Medulla oblongata (tissue), 1 donor: ENCODE measurements around the gene ZNF862.
"Not testable (repeated sequence)": the region's sequence is repeated elsewhere in the genome, so short reads cannot be mapped to it uniquely, and the experiment has no call there.

Source experiments
- DNase-seq: peaks from one replicate; pipeline ENCODE4 v3.0.0-alpha.2; 2015; ENCODE audit errors: extremely low spot score

The ZNF862 gene

GRCh38 chr7:149879766-149880637 is 41.8 kb downstream of the ZNF862 start:
- DNase-seq = no peak

- DNase-seq = peak; percentile 89
These were observed 42.6 kb downstream of the ZNF862 start for GRCh38 chr7:149880638-149881311.

- no peak for DNase-seq
These were observed 43.4 kb downstream of the ZNF862 start for GRCh38 chr7:149881328-149882247.

- peak; percentile 88 for DNase-seq
These were observed 44.3 kb downstream of the ZNF862 start for GRCh38 chr7:149882248-149883047.

GRCh38 chr7:149883048-149883438 is 44.9 kb downstream of the ZNF862 start:
- no peak for DNase-seq

GRCh38 chr7:149883452-149883861 is 45.3 kb downstream of the ZNF862 start:
- DNase-seq = peak; percentile 89

- DNase-seq = no peak
These were observed 45.8 kb downstream of the ZNF862 start for GRCh38 chr7:149884016-149884415.

GRCh38 chr7:149884541-149884940 is 46.4 kb downstream of the ZNF862 start:
- DNase-seq = no peak

- no peak for DNase-seq
These were observed 47.2 kb downstream of the ZNF862 start for GRCh38 chr7:149885191-149886017.

GRCh38 chr7:149886018-149886415 is 47.8 kb downstream of the ZNF862 start:
- no peak for DNase-seq

GRCh38 chr7:149887311-149887710 is 49.1 kb downstream of the ZNF862 start:
- DNase-seq = no peak

- not testable (repeated sequence) for DNase-seq
These were observed 52.5 kb downstream of the ZNF862 start for GRCh38 chr7:149890715-149891114.

- DNase-seq = not testable (repeated sequence)
These were observed 56.8 kb downstream of the ZNF862 start for GRCh38 chr7:149894957-149895356.

GRCh38 chr7:149907776-149908376 is 69.7 kb downstream of the ZNF862 start:
- peak; percentile 3 for DNase-seq

- DNase-seq = not testable (repeated sequence)
These were observed 72.0 kb downstream of the ZNF862 start for GRCh38 chr7:149910219-149910618.

GRCh38 chr7:149912126-149912525 is 74.0 kb downstream of the ZNF862 start:
- DNase-seq = not testable (repeated sequence)
